Activated CD8-positive, alpha-beta memory T cell treated with anti-CD3 and anti-CD28 coated beads for 24 hours (primary cell): ENCODE results near the gene CPTP.
A peak's percentile ranks its signal among the peaks of the same experiment; 100 is the strongest.

ENCODE experiments used
- DNase-seq: peaks from one replicate; pipeline ENCODE4 v3.0.0-alpha.2; 2020

CPTP gene

GRCh38 chr1:1370771-1371300, 46.2 kb downstream of the CPTP start:
- DNase-seq, result no peak

DNA sequence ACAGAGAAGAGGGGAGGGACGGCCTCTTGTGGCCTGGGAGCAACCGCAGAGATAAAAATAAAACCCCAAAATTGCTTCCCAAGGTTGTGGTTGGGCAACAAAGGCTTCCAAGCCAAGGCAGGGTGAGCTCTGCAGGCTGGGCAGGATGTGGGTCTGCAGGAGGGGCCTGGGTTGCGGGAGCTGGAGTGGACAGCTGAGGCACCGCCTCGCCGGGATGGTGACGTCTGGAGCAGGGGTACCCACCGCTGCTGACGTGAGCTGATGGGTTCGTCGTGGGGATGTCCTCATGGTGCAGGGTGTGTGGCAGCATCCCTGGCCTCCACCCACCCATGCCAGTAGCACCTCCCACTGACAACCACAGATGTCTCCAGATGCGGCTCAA, 46.8 kb downstream of the CPTP start:
- no peak for DNase-seq

GRCh38 chr1:1371746-1372711, 47.4 kb downstream of the CPTP start:
- peak; percentile 94 for DNase-seq

GRCh38 chr1:1373051-1373814, 48.6 kb downstream of the CPTP start:
- DNase-seq, result no peak

DNA sequence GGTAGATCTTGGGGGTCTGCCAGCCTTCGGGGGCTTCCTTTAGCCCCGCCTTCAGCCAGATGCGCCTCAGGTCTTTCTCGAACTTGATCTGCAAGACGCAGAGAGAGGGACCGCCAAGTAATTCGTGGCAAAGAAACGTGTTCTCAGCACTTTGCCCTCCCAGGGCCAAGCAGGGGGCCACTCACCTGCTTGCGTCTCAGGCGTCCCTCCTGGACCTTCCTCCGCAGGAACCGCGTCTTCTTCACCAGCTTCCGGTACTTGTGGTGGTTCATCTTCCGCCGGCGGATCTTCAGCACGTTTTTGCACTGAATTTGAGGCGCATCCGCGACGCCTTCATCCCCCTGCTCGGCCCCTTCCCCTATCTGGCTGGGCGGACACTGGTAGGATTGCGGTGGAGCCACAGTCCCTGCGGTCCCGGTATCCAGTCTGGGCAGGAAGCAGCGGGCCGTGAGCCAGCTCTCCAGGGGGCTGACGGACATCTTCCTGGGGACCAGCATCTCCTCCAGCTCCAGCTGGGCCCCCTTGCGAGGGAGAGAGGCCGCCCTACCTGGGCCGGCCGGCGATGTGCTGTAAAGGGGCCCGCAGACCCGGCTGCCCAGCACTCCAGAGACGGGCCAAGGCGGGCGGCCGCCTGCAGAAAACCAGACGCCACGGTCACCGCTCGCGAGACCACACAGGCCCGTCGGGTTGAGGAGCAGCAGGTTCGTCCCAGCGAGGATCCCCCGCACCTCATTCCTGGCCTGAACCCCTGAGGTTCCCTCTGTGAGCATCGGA, 49.4 kb downstream of the CPTP start:
- DNase-seq, result no peak

DNA sequence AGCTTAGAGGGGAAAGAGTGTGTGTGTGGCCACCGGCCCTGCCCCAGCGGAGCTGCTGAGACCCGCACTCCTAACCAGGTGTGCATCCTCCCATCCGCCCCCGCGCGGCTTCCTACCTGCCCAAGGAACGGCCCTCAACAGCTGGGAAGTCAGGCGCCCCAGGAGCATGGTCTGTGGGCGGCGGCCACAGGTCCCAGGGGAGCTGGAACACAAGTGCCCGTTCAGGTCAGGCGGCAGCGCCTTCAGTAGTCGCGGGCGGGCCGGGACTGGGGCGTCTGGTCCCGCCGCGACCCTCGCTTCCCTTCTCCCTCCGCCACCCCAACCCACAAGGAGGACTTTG, 50.0 kb downstream of the CPTP start:
- DNase-seq, result no peak

DNA sequence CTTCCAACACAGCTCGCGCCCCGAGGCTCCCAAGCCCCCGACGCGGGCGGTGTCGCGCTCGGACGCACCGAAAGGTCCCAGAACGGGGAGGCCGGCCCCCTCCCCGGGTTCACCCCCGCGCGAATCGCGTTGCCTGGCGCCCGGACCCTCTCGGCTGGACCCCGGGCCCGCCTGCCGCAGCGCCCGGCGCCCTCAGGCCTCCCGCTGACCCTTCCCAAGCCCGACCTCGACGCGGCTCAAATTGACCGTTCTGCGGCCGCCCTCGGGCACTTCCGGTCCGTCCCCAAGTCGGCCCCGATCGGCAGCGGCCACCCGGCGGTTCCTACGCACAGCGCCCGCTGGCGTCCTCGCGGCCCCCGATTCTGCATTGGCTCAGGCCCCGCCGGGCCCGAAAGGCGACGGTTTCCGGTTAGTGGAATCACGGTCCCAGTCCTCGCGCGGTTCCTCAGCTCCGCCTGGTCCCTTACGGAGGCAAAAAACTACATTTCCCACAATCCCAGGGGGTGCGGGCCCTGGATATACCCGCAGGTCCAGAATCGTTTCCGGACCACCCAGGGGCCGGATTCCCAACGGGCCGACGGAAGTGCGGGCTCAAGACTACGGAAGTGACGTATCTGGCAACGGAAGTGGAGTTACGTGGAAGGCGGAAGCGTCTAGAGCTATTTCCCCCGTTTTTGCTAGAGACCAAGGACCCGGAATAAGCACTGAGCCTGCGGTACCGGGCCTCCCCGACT, 50.5 kb downstream of the CPTP start, which contains the start of gene AURKAIP1:
AURKAIP1 (minus strand) TSS at position 279 of the 734 bp plus-strand sequence. CDS start 451 bp downstream, outside the sequence.
- peak; percentile 94 for DNase-seq

GRCh38 chr1:1376551-1377226, 52.1 kb downstream of the CPTP start:
- no peak for DNase-seq

GRCh38 chr1:1377540-1378205, 53.1 kb downstream of the CPTP start:
- DNase-seq, result no peak
